22Rv1 (cell line): ENCODE measurements around the gene GSTCD.

Experiments
- H3K27ac ChIP-seq: fragments of 450-650 bp; 2 replicates; pipeline ENCODE4 v1.5.1; 2017
- CTCF ChIP-seq: fragments of 450-650 bp; IDR thresholded peaks from 2 replicates; pipeline ENCODE4 v1.5.1; 2017; ENCODE audit warnings: mild to moderate bottlenecking
- ZFX ChIP-seq: fragments of 450-650 bp; IDR thresholded peaks from 2 replicates; pipeline ENCODE4 v1.6.1; 2017; ENCODE audit warnings: antibody characterized with exemption, borderline replicate concordance

Gene GSTCD

DNA sequence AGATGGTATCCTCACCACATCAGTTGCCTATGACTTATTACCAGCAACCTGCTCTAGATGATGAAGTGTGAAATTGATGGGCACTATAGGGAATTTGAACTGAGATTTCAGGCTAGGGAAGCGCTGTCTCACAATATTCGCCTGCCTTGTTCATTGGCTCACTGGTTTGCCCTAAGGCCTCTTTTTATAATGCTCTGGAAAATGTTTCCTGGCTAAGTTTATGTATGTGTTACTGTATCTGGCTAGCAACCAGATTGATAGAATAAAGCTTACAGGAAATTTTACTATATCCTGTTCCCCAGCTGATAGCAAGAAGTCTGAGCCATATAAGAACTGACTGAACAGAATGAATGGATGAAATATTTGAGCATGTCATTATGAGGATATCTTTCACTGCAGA lies 71.6 kb downstream of the GSTCD start:
- no peak overlapping the region for H3K27ac ChIP-seq
- no peak for TF ChIP-seq CTCF
- no peak for TF ChIP-seq ZFX

GRCh38 chr4:105784761-105785160 lies 76.2 kb downstream of the GSTCD start:
- TF ChIP-seq ZFX (no peak), CTCF (no peak)
- H3K27ac ChIP-seq = no peak overlapping the region

- H3K27ac ChIP-seq = no peak overlapping the region
- TF ChIP-seq CTCF (no peak), ZFX (no peak)
Measured at GRCh38 chr4:105785792-105786191, 77.2 kb downstream of the GSTCD start.

- H3K27ac ChIP-seq = no peak overlapping the region
- no peak for TF ChIP-seq CTCF
- TF ChIP-seq ZFX = no peak
Measured at GRCh38 chr4:105786748-105787147, 78.2 kb downstream of the GSTCD start.

DNA sequence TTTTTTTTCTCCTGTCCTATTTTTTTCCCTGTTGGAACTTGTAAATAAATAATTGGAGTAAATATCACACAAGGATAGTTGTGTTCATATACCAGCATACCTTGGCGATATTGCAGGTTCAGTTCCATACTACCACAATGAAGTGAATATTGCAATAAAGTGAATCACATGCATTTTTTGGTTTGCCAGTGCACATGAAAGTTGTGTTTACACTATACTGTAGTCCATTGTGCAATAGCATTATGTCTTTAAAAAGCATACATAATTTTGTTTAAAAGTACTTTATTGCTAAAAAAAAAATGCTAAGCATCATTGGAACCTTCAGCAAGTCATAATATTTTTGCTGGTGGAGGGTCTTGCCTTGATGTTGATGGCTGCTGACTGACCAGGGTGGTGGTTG lies 88.6 kb downstream of the GSTCD start:
- H3K27ac ChIP-seq = no peak overlapping the region
- TF ChIP-seq ZFX (no peak), CTCF (no peak)

DNA sequence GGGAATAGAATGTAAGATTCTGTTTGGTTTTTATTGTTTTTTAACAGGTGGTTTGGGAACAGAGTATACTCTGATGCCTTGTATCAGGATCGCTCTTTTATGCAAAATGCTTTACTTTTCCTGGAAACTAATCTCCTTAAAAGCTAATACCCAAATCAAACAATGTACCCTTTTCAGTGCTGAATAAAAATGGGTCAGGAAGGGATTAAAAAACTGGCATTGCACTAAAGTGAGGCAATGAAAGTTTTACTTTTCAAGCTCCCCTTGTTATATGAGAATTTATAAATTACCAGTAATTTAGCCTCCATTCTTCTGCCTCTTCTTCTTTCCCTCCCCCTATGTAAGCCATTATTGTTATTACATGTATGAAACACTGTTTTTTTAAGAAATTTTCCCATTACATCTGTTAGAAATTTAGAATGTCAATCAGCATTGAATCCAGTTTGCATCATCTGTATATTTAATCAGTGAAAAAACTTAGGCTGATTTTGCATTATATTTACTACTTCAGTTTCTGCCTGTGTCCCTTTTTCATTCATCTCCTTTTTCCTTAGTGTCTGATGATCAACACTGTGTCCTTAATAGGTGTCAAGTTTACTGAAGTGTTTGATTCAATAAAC lies 97.0 kb downstream of the GSTCD start:
- H3K27ac ChIP-seq = no peak overlapping the region
- TF ChIP-seq ZFX (no peak), CTCF (no peak)

GRCh38 chr4:105807496-105807895 lies 98.9 kb downstream of the GSTCD start:
- no peak overlapping the region for H3K27ac ChIP-seq
- no peak for TF ChIP-seq CTCF
- no peak for TF ChIP-seq ZFX
